Loucy (cell line): ENCODE measurements around the gene PKD1L1.
A peak's percentile ranks its signal among the peaks of the same experiment; 100 is the strongest.

ENCODE experiments used
- H2AFZ ChIP-seq: fragments of 200-600 bp; sonication (generic); 2 replicates; pipeline ENCODE4 v1.6.0; 2016; ENCODE audit warnings: antibody characterized with exemption, mild to moderate bottlenecking, low read length, moderate library complexity
- H3F3A ChIP-seq: fragments of 200-600 bp; 2 replicates; pipeline ENCODE4 v1.6.0; 2016; ENCODE audit warnings: antibody characterized with exemption, low read depth, mild to moderate bottlenecking
- H3K27me3 ChIP-seq: fragments of 200-600 bp; sonication (generic); 2 replicates; pipeline ENCODE4 v1.6.1; 2014; ENCODE audit warnings: low read length, mild to moderate bottlenecking; ENCODE audit not compliant: insufficient read depth, poor library complexity, severe bottlenecking
- H3K36me3 ChIP-seq: fragments of 200-600 bp; sonication (generic); 2 replicates; pipeline ENCODE4 v1.6.1; 2016; ENCODE audit warnings: low read length; ENCODE audit not compliant: insufficient read depth
- H3K4me1 ChIP-seq: fragments of 200-600 bp; sonication (generic); 2 replicates; pipeline ENCODE4 v1.5.1; 2014; ENCODE audit warnings: low read length, mild to moderate bottlenecking; ENCODE audit not compliant: insufficient read depth, poor library complexity, severe bottlenecking
- H3K4me2 ChIP-seq: fragments of 200-600 bp; sonication (generic); 2 replicates; pipeline ENCODE4 v1.6.0; 2014; ENCODE audit warnings: antibody characterized with exemption, low read length, low read depth, mild to moderate bottlenecking; ENCODE audit not compliant: poor library complexity, severe bottlenecking
- H3K4me3 ChIP-seq: fragments of 200-600 bp; sonication (generic); 2 replicates; pipeline ENCODE4 v1.5.1; 2014; ENCODE audit warnings: low read length, mild to moderate bottlenecking, mixed read lengths; ENCODE audit not compliant: poor library complexity, severe bottlenecking
- H3K79me2 ChIP-seq: fragments of 200-600 bp; sonication (generic); 2 replicates; pipeline ENCODE4 v1.6.1; 2014; ENCODE audit warnings: low read length; ENCODE audit not compliant: insufficient read depth
- H3K9ac ChIP-seq: fragments of 200-600 bp; sonication (generic); 2 replicates; pipeline ENCODE4 v1.6.0; 2014; ENCODE audit warnings: mild to moderate bottlenecking, low read depth, low read length, moderate library complexity; ENCODE audit not compliant: poor library complexity, severe bottlenecking
- H3K9me2 ChIP-seq: fragments of 200-600 bp; sonication (generic); replicated peaks from 2 replicates; pipeline ENCODE4 v1.6.1; 2016; ENCODE audit warnings: low read depth, low read length, mixed read lengths
- H3K9me3 ChIP-seq: fragments of 200-600 bp; sonication (generic); 2 replicates; pipeline ENCODE4 v1.6.1; 2014; ENCODE audit warnings: mild to moderate bottlenecking, antibody characterized with exemption, low read length, low read depth; ENCODE audit not compliant: insufficient read depth
- H4K20me1 ChIP-seq: fragments of 200-600 bp; sonication (generic); 2 replicates; pipeline ENCODE4 v1.6.0; 2014; ENCODE audit warnings: antibody characterized with exemption, low read length, mild to moderate bottlenecking; ENCODE audit not compliant: insufficient read depth, poor library complexity, severe bottlenecking
- CTCF ChIP-seq: fragments of 200-600 bp; sonication (generic); conservative IDR thresholded peaks from 2 replicates; pipeline ENCODE4 v1.5.1; 2014; ENCODE audit warnings: mild to moderate bottlenecking, antibody characterized with exemption, low read length
- EZH2phosphoT487 ChIP-seq: fragments of 200-600 bp; IDR thresholded peaks from 2 replicates; pipeline ENCODE4 v1.6.1; 2018; ENCODE audit warnings: antibody characterized with exemption, mild to moderate bottlenecking, moderate library complexity, borderline replicate concordance

PKD1L1 gene

GRCh38 chr7:47946581-47947354, 1.5 kb downstream of the PKD1L1 start:
- Histone ChIP-seq H3K4me1 (no peaks in the 10 kb centered on the region), H3K9me3 (no peaks in the 10 kb centered on the region), H3K9me2 (no peaks in the 10 kb centered on the region), H3K4me3 (no peak overlapping the region), H3K79me2 (no peaks in the 10 kb centered on the region), H3K9ac (no peak overlapping the region), H4K20me1 (no peaks in the 10 kb centered on the region), H3K27me3 (no peaks in the 10 kb centered on the region), H3F3A (no peaks in the 10 kb centered on the region), H3K4me2 (no peak overlapping the region), H3K36me3 (no peaks in the 10 kb centered on the region), H2AFZ (no peak overlapping the region)
- no peak for TF ChIP-seq CTCF
- TF ChIP-seq EZH2phosphoT487 = no peak

GRCh38 chr7:47945261-47946015, 2.8 kb downstream of the PKD1L1 start:
- Histone ChIP-seq H3K36me3 (no peaks in the 10 kb centered on the region), H3K4me2 (no peak overlapping the region), H3K9me2 (no peaks in the 10 kb centered on the region), H3K27me3 (no peaks in the 10 kb centered on the region), H3F3A (no peaks in the 10 kb centered on the region), H3K4me3 (no peak overlapping the region), H4K20me1 (no peaks in the 10 kb centered on the region), H3K9ac (no peak overlapping the region), H3K4me1 (no peaks in the 10 kb centered on the region), H3K9me3 (no peaks in the 10 kb centered on the region), H2AFZ (no peak overlapping the region), H3K79me2 (no peaks in the 10 kb centered on the region)
- TF ChIP-seq EZH2phosphoT487 = no peak
- TF ChIP-seq CTCF = peak; percentile 87

- Histone ChIP-seq H3K9me2 (no peaks in the 10 kb centered on the region), H3K4me1 (no peaks in the 10 kb centered on the region), H3K9me3 (no peaks in the 10 kb centered on the region), H2AFZ (no peak overlapping the region), H3K4me3 (no peak overlapping the region), H3K4me2 (no peak overlapping the region), H3K27me3 (no peaks in the 10 kb centered on the region), H3K79me2 (no peaks in the 10 kb centered on the region), H4K20me1 (no peaks in the 10 kb centered on the region), H3K9ac (no peak overlapping the region), H3K36me3 (no peaks in the 10 kb centered on the region), H3F3A (no peaks in the 10 kb centered on the region)
- no peak for TF ChIP-seq EZH2phosphoT487
These were observed 3.6 kb downstream of the PKD1L1 start for GRCh38 chr7:47944536-47945260.
